Measurements from ENCODE around the gene OR6C6. TPM values are rescaled to one million over a fixed set of nuclear protein-coding genes. Genes with fewer than 3 reads are reported as not detected.

The OR6C6 gene
- total RNA-seq, 1 experiment from 2014 or later, result not detected

- H4K8ac ChIP-seq (replicated peaks; ENCODE audit: insufficient read length, low read depth, low read length), result no peak within 1 kb of the TSS
- H3K4me2 ChIP-seq (ENCODE audit: insufficient read depth, insufficient read length, low read length), result no peak within 1 kb of the TSS
- H2AFZ ChIP-seq (ENCODE audit: low read length), result no peak within 1 kb of the TSS
- no peak within 1 kb of the TSS for H2AK5ac ChIP-seq (ENCODE audit: insufficient read length, low read length)
- H3K27me3 ChIP-seq (ENCODE audit: insufficient read depth, low read length), result no peaks in the 10 kb centered on the region
- no peaks in the 10 kb centered on the region for H4K20me1 ChIP-seq (ENCODE audit: control insufficient read depth, insufficient read depth, insufficient read length)
- H3K9me3 Mint-ChIP-seq, result no peaks in the 10 kb centered on the region; a peak in 1 of 5 replicates
- no peaks in the 10 kb centered on the region for H3K4me1 ChIP-seq (ENCODE audit: insufficient read depth, low read length)
- no peak within 1 kb of the TSS for H2BK15ac ChIP-seq (ENCODE audit: low read depth, low read length)
- no peak within 1 kb of the TSS for H2BK20ac ChIP-seq (ENCODE audit: low read depth, low read length, poor library complexity, severe bottlenecking)
- H3K9me3 ChIP-seq (ENCODE audit: control insufficient read depth, low read depth, low read length), result no peaks in the 10 kb centered on the region
- H3T11ph ChIP-seq (ENCODE audit: low read length), result no peak within 1 kb of the TSS
- no peak within 1 kb of the TSS for H2BK5ac ChIP-seq (ENCODE audit: insufficient read length, low read length)
- H3K18ac ChIP-seq (ENCODE audit: insufficient read length, low read depth, low read length), result no peak within 1 kb of the TSS
- H3K56ac ChIP-seq (ENCODE audit: insufficient read length, low read depth, low read length), result no peak within 1 kb of the TSS
- no peak for DNase-seq
- no peak within 1 kb of the TSS for H3K27ac Mint-ChIP-seq
- no peak within 1 kb of the TSS for H3K27ac ChIP-seq (ENCODE audit: insufficient read length, low read depth, low read length)
- no peak within 1 kb of the TSS for H3K9ac ChIP-seq (ENCODE audit: extremely low read depth, insufficient read length, low read length)
- H4K91ac ChIP-seq (ENCODE audit: insufficient read length, low read depth, low read length), result no peak within 1 kb of the TSS
- H3K23me2 ChIP-seq (ENCODE audit: insufficient read length, low read depth, low read length, poor library complexity, severe bottlenecking), result no peaks in the 10 kb centered on the region
- TF ChIP-seq CTCF (conservative IDR thresholded peaks at IDR 0.05), result no peak
- no peak within 1 kb of the TSS for H3K4ac ChIP-seq (ENCODE audit: low read depth, low read length)
- H3K79me1 ChIP-seq (ENCODE audit: insufficient read depth, low read depth, low read length, poor library complexity, severe bottlenecking), result no peaks in the 10 kb centered on the region
- H3K79me2 ChIP-seq (ENCODE audit: insufficient read depth, low read length), result no peaks in the 10 kb centered on the region
- no peak within 1 kb of the TSS for H2BK120ac ChIP-seq (ENCODE audit: low read depth, low read length, poor library complexity, severe bottlenecking)
- H3K36me3 Mint-ChIP-seq (ENCODE audit: insufficient read depth in 1 of 3, low read depth in 3 of 3), result peaks cover 0 to 2% (median under 1%) of the 10 kb centered on the region in 3 experiments; a peak in 3 of 7 replicates
- H3K27me3 Mint-ChIP-seq (ENCODE audit: low read depth), result no peaks in the 10 kb centered on the region
- H3K23ac ChIP-seq (ENCODE audit: insufficient read length, low read depth, low read length), result no peak within 1 kb of the TSS
- H2BK12ac ChIP-seq (ENCODE audit: insufficient read length, low read depth, low read length), result no peak within 1 kb of the TSS
- no peaks in the 10 kb centered on the region for H3K4me1 Mint-ChIP-seq
- H3K4me3 Mint-ChIP-seq, result no peak within 1 kb of the TSS
- no CpG with 5 or more reads among the region's 2 CpGs for WGBS (ENCODE audit: extremely low coverage, insufficient read length, low lambda C conversion rate)
- no peak within 1 kb of the TSS for H4K5ac ChIP-seq (ENCODE audit: insufficient read length, low read depth, low read length)
- H3K14ac ChIP-seq (ENCODE audit: insufficient read depth, low read length), result no peak within 1 kb of the TSS
Measured at GRCh38 chr12:55314043-55314442, 17.7 kb upstream of the OR6C6 start, which contains the start of gene OR6C1. Gene OR6C1, plus strand, starts transcription at chr12:55314343. Its CDS starts 6,257 bp downstream, at chr12:55320600.
